IPS-11a (cell line): ENCODE measurements around the gene G2E3.
"Not testable (repeated sequence)": the region's sequence is repeated elsewhere in the genome, so short reads cannot be mapped to it uniquely, and the experiment has no call there.

Source experiments
- H3K4me3 ChIP-seq: one replicate; pipeline ENCODE4 v1.5.1; 2013; ENCODE audit warnings: low read depth, low read length, control low read depth

Gene G2E3

GRCh38 chr14:30558675-30559555 is at the start of gene G2E3:
Gene G2E3, plus strand, starts transcription at chr14:30559158. Its CDS starts 21,922 bp downstream, at chr14:30581080.
- peak within 1 kb of the TSS; percentile 98 for H3K4me3 ChIP-seq

DNA sequence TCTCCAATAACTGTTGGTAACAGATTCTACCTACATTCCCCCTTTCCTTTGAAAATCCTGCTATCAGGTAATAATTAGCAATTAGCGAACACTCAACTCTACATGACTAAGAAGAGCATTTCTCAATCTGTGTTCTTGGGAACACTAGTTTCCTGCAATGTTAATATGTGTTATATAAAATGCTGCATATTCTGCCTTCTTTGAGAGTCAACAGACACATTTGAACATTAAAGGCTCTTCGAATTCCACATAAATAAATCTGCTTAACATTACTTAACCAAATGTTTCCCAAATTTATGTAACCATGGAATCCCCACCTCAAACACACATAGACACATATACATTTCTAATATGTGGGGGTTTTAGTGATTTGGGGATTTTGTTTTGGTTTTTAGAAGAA is 41.2 kb upstream of the G2E3 start:
- no peak overlapping the region for H3K4me3 ChIP-seq

GRCh38 chr14:30518867-30519560 is 39.9 kb upstream of the G2E3 start:
- H3K4me3 ChIP-seq = no peak overlapping the region

GRCh38 chr14:30519961-30520360 is 39.0 kb upstream of the G2E3 start:
- no peak overlapping the region for H3K4me3 ChIP-seq

DNA sequence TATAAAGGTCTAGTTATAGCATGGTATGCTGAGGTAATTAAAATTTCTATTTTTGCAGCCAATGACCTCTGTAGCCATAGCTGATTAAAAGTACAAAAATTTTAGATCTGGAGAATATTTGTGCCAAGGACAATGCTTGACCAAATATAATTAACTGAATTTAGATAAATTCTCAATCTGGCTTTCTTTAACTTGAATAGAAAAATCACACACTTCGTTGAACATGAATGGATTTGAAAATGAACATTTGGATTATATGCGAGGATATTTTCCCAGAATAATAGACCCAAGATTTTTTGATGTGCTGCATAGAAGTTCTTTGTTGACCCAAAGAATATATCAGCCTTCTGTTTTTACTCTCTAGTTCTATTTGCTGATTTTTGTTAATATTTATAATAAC is 38.4 kb upstream of the G2E3 start:
- no peak overlapping the region for H3K4me3 ChIP-seq

GRCh38 chr14:30521899-30522736 is 36.8 kb upstream of the G2E3 start:
- no peak overlapping the region for H3K4me3 ChIP-seq

GRCh38 chr14:30525833-30526232 is 33.1 kb upstream of the G2E3 start:
- H3K4me3 ChIP-seq = no peak overlapping the region

DNA sequence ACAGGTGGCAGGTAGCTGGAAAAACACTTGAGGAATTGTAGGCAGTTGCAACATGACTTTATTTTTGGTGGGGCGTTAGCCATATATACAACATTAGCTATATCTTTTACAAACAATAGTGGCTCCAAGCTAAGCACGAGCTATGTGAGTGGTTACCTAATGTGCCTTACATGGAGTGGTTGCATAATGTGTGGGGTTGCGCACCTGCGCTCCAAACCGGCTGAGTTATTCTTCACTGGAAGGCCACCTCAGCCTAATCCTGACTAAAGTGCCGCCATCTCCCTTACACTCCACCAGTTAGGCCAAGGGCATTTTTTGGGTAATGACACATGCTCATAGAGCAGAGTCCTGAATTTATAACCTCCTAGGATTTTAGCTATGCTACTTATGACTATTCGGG is 31.8 kb upstream of the G2E3 start:
- no peak overlapping the region for H3K4me3 ChIP-seq

GRCh38 chr14:30528119-30528518 is 30.8 kb upstream of the G2E3 start:
- H3K4me3 ChIP-seq = no peak overlapping the region

- no peak overlapping the region for H3K4me3 ChIP-seq
These were observed 29.9 kb upstream of the G2E3 start for GRCh38 chr14:30528778-30529642.

- H3K4me3 ChIP-seq = no peak overlapping the region
These were observed 26.7 kb upstream of the G2E3 start for GRCh38 chr14:30532264-30532663.

DNA sequence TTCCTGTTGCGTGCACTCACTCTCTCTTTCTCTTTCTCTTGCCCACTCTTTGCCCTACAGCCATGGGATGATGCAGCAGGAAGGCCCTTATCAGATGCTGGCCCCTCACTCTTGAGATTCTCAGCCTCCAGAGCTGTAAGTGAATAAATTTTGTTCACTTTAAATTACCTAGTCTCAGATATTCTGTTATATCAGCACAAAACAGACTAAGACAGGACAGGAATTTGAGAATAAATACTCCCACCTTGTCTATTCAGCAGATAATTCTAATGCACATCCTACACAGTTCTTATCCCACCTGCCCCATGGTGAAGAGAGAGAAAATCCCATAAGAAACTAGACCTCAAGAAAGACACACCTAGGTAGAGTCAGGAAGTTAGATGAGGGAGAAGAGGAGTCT is 25.8 kb upstream of the G2E3 start:
- no peak overlapping the region for H3K4me3 ChIP-seq

GRCh38 chr14:30541318-30541717 is 17.6 kb upstream of the G2E3 start:
- no peak overlapping the region for H3K4me3 ChIP-seq

GRCh38 chr14:30546735-30547134 is 12.2 kb upstream of the G2E3 start:
- not testable (repeated sequence) for H3K4me3 ChIP-seq

GRCh38 chr14:30547388-30548048 is 11.4 kb upstream of the G2E3 start:
- H3K4me3 ChIP-seq = no peak overlapping the region

DNA sequence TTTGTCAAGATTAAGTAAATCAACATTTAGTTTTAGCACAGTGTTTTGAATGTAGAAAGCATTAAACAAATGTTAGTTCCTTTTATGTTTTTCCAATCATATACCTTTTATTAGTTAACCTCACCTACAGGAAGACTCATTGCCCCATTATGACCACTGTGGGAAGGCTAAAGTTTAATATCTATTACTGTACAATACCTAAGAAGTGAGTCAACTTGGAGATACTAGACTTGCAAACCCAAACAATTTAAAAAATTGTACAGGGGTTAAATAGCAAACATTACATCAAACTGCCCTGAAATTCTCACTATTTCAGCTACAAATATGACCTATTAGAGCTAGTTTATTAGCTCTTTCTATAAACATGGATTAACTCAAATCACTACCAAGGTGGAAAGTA is 8.6 kb upstream of the G2E3 start:
- H3K4me3 ChIP-seq = no peak overlapping the region

GRCh38 chr14:30551460-30551859 is 7.5 kb upstream of the G2E3 start:
- H3K4me3 ChIP-seq = no peak overlapping the region

DNA sequence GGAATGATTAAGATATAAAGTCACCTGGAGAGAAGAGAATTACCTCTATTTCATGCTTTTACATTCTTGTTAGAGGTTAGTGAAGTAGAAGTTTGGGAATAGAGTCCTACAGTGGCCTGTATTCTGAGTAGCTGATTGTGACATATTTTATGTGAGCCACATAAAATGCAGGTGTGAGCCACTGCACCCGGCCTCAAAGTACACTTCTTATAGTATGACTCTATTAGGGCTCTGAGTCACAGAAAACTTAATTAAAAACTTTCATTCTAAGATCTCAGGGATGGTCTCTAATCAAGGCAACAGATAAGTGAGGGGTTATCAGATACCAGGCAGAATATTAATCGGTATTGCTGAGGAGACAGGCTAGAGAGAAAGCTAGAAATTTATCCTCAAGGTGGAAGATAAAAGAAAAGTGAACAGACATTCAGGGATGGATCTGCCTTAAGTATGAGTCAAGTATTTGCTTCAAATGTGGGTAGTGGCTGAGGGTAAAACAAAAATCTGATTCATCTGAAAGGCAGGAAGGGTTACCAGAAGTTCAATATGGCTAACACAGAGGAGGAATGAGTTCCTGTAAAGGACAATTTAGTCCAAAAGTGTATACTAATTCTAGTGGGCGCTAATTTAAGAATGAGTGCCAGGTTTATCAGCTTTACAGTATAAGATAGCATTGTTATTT is 5.5 kb upstream of the G2E3 start:
- no peak overlapping the region for H3K4me3 ChIP-seq

GRCh38 chr14:30558362-30558674 is 640 bp upstream of the G2E3 start:
- H3K4me3 ChIP-seq = peak overlapping the region; percentile 98
